GM06990 (cell line): ENCODE measurements around the gene TTLL12.

Experiments used
- DNase-seq: peaks from one replicate; pipeline ENCODE4 v3.0.0-alpha.2; 2011; ENCODE audit not compliant: insufficient read length; ENCODE audit errors: extremely low read depth
- H3K27me3 ChIP-seq: replicated peaks from 2 replicates; pipeline ENCODE4 v1.6.0; 2011; ENCODE audit warnings: low read length; ENCODE audit not compliant: control insufficient read depth, insufficient read depth
- H3K36me3 ChIP-seq: 2 replicates; pipeline ENCODE4 v1.5.1; 2011; ENCODE audit warnings: low read length; ENCODE audit not compliant: control insufficient read depth, insufficient read depth
- H3K4me3 ChIP-seq: replicated peaks from 2 replicates; pipeline ENCODE4 v1.5.1; 2011; ENCODE audit warnings: low read depth, mild to moderate bottlenecking, control low read depth, low read length
- CTCF ChIP-seq: IDR thresholded peaks from 2 replicates; pipeline ENCODE4 v1.5.1; 2011; ENCODE audit warnings: low read length, control low read depth, mild to moderate bottlenecking, inconsistent platforms; ENCODE audit not compliant: insufficient read depth, poor library complexity, severe bottlenecking

TTLL12 gene

GRCh38 chr22:43208703-43209522 is 22.0 kb upstream of the TTLL12 start:
- TF ChIP-seq CTCF = no peak
- H3K36me3 ChIP-seq = no peaks in the 10 kb centered on the region
- DNase-seq = no peak

GRCh38 chr22:43207849-43208702 is 21.1 kb upstream of the TTLL12 start:
- no peak for TF ChIP-seq CTCF
- Histone ChIP-seq H3K27me3 (no peaks in the 10 kb centered on the region; the same call in 1 of the 2 replicates), H3K4me3 (no peak overlapping the region), H3K36me3 (no peaks in the 10 kb centered on the region)
- DNase-seq = no peak

More at GRCh38 chr22:43208703-43209522, 22.0 kb upstream of the TTLL12 start:
- Histone ChIP-seq H3K27me3 (peaks cover 1% of the 10 kb centered on the region), H3K4me3 (no peak overlapping the region)

GRCh38 chr22:43207386-43207785 is 20.5 kb upstream of the TTLL12 start:
- H3K27me3 ChIP-seq = no peaks in the 10 kb centered on the region; the same call in 1 of the 2 replicates
- H3K4me3 ChIP-seq = no peak overlapping the region

GRCh38 chr22:43206509-43207161 is 19.7 kb upstream of the TTLL12 start:
- TF ChIP-seq CTCF = no peak
- no peak for DNase-seq
- Histone ChIP-seq H3K36me3 (no peaks in the 10 kb centered on the region), H3K4me3 (no peak overlapping the region), H3K27me3 (no peaks in the 10 kb centered on the region; the same call in 1 of the 2 replicates)

More at GRCh38 chr22:43207386-43207785, 20.5 kb upstream of the TTLL12 start:
- no peaks in the 10 kb centered on the region for H3K36me3 ChIP-seq
- no peak for TF ChIP-seq CTCF
- DNase-seq = no peak

- H3K4me3 ChIP-seq = no peak overlapping the region
- H3K36me3 ChIP-seq = no peaks in the 10 kb centered on the region
- H3K27me3 ChIP-seq = no peaks in the 10 kb centered on the region; the same call in 1 of the 2 replicates
- no peak for DNase-seq
- no peak for TF ChIP-seq CTCF
Observed at GRCh38 chr22:43205748-43206508, 19.0 kb upstream of the TTLL12 start.
